CD4-positive, CD25-positive, alpha-beta regulatory T cell (primary cell): ENCODE results near the gene SH3RF2. TPM values are rescaled to one million over a fixed set of nuclear protein-coding genes. Genes with fewer than 3 reads are reported as not detected.
A peak's percentile ranks its signal among the peaks of the same experiment; 100 is the strongest.
"Not testable (repeated sequence)": the region's sequence is repeated elsewhere in the genome, so short reads cannot be mapped to it uniquely, and the experiment has no call there.

Experiments used
- ATAC-seq, 2 donors: fragments of 150-1000 bp; cut with Tn5 transposase; one replicate each; pipeline ENCODE4 v1.10.0; 2021; ENCODE audit warnings: low read depth in 2 of 2, moderate number of reproducible peaks in 2 of 2, moderate library complexity in 1 of 2
- DNase-seq, 3 donors: peaks; one replicate each; pipeline versions ENCODE4 v3.0.0 to v3.0.0-alpha.2; 2012 to 2022; ENCODE audit warnings: mixed read lengths in 1 of 3
- H3K27ac ChIP-seq: one replicate; pipeline ENCODE4 v1.7.0; 2013; ENCODE audit warnings: mild to moderate bottlenecking, low read length; ENCODE audit not compliant: insufficient read depth, poor library complexity, severe bottlenecking
- H3K27me3 ChIP-seq: one replicate; pipeline ENCODE4 v1.7.0; 2013; ENCODE audit warnings: low read length; ENCODE audit not compliant: control insufficient read depth, insufficient read depth
- H3K36me3 ChIP-seq: one replicate; pipeline ENCODE4 v1.7.0; 2013; ENCODE audit warnings: mild to moderate bottlenecking, low read length, moderate library complexity; ENCODE audit not compliant: control insufficient read depth, insufficient read depth
- H3K4me1 ChIP-seq: 2 replicates; pipeline ENCODE4 v1.7.0; 2013; ENCODE audit warnings: mild to moderate bottlenecking, low read length; ENCODE audit not compliant: insufficient read depth, control insufficient read depth, poor library complexity, severe bottlenecking
- H3K4me3 ChIP-seq: one replicate; pipeline ENCODE4 v1.7.0; 2013; ENCODE audit warnings: low read depth, mild to moderate bottlenecking, low read length, moderate library complexity
- H3K9me3 ChIP-seq, 2 experiments: 1 replicate in 1 of 2; 2 replicates in 1 of 2; pipeline ENCODE4 v1.7.0; 2013; ENCODE audit warnings: low read length in 2 of 2, mild to moderate bottlenecking in 1 of 2, moderate library complexity in 1 of 2; ENCODE audit not compliant: control insufficient read depth in 2 of 2
- H3K27ac Mint-ChIP-seq, 3 donors: one replicate each; pipeline ENCODE4 v1.8.0; 2020 to 2022; ENCODE audit warnings: mild to moderate bottlenecking in 3 of 3, mixed read lengths in 3 of 3, moderate library complexity in 2 of 3
- H3K27me3 Mint-ChIP-seq: one replicate; pipeline ENCODE4 v1.8.0; 2022; ENCODE audit warnings: mild to moderate bottlenecking, mixed read lengths
- H3K36me3 Mint-ChIP-seq: one replicate; pipeline ENCODE4 v1.8.0; 2020; ENCODE audit warnings: mixed read lengths
- H3K4me1 Mint-ChIP-seq, 4 donors: one replicate each; pipeline ENCODE4 v1.8.0; 2020 to 2022; ENCODE audit warnings: mixed read lengths in 4 of 4, mild to moderate bottlenecking in 1 of 4
- H3K4me3 Mint-ChIP-seq, 4 donors: one replicate each; pipeline ENCODE4 v1.8.0; 2020 to 2022; ENCODE audit warnings: mild to moderate bottlenecking in 4 of 4, mixed read lengths in 4 of 4, moderate library complexity in 3 of 4
- H3K9me3 Mint-ChIP-seq, 7 donors: one replicate each; pipeline ENCODE4 v1.8.0; 2020 to 2022; ENCODE audit warnings: mixed read lengths in 7 of 7, mild to moderate bottlenecking in 3 of 7, moderate library complexity in 2 of 7
- polyA plus RNA-seq, 4 donors: library from polyadenylated mRNA; unstranded; fragments of 300-500 nt; fragmentation: Illumina TruSeq; gene quantifications; one replicate each; pipeline ENCODE4 v1.2.3, GENCODE V29; 2021
- total RNA-seq: library from RNA; stranded (reverse); gene quantifications from one replicate; pipeline ENCODE4 v1.2.3, GENCODE V29; 2022

SH3RF2 gene
- total and polyA plus RNA-seq, 5 donors from 2014 or later, result 0.52 to 4.5 (median 0.70) TPM; not detected in 1

GRCh38 chr5:146091881-146092280, 155.5 kb downstream of the SH3RF2 start:
- ATAC-seq (no peak), DNase-seq (no peak)
- Mint-ChIP-seq H3K4me3 (no peak overlapping the region), H3K4me1 (no peaks in the 10 kb centered on the region), H3K27ac (no peak overlapping the region), H3K9me3 (no peaks in the 10 kb centered on the region), H3K36me3 (peaks cover 3% of the 10 kb centered on the region), H3K27me3 (peaks cover 4% of the 10 kb centered on the region)
- Histone ChIP-seq H3K27ac (no peak overlapping the region), H3K4me3 (no peak overlapping the region), H3K9me3 (no peaks in the 10 kb centered on the region), H3K27me3 (no peaks in the 10 kb centered on the region), H3K36me3 (no peaks in the 10 kb centered on the region), H3K4me1 (no peaks in the 10 kb centered on the region)

- H3K4me3 ChIP-seq, result no peak overlapping the region
- no peak for ATAC-seq
- DNase-seq, result no peak
- no peaks in the 10 kb centered on the region for H3K27me3 ChIP-seq
- Mint-ChIP-seq H3K27ac (no peak overlapping the region), H3K27me3 (no peaks in the 10 kb centered on the region), H3K4me3 (no peak overlapping the region), H3K4me1 (no peaks in the 10 kb centered on the region), H3K9me3 (no peaks in the 10 kb centered on the region), H3K36me3 (peaks cover 7% of the 10 kb centered on the region)
- no peaks in the 10 kb centered on the region for H3K9me3 ChIP-seq
- H3K27ac ChIP-seq, result no peak overlapping the region
- H3K36me3 ChIP-seq, result no peaks in the 10 kb centered on the region
- H3K4me1 ChIP-seq, result no peaks in the 10 kb centered on the region
These were observed 161.7 kb downstream of the SH3RF2 start for GRCh38 chr5:146098047-146098446.

DNA sequence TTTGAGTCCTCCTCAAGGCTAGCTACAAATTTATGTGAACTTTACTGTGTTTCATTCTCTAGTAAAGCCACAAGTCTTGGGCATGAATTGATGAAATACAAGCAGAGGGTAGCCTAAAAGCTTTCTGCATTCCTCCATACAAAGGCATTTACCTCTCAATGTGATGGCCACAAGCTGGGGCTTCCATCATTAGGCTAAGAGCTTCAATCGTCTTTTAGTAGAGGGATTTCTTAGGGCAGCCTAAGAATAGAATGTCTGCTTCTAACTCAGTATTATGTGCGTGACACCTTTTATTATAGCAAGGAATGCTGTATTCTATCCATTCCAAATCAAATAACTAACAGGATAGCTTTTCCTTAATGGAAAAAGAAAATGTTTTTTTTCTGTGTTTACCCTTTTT, 165.3 kb downstream of the SH3RF2 start:
- Histone ChIP-seq H3K27me3 (no peaks in the 10 kb centered on the region), H3K9me3 (no peaks in the 10 kb centered on the region), H3K4me3 (no peak overlapping the region), H3K27ac (no peak overlapping the region), H3K36me3 (no peaks in the 10 kb centered on the region), H3K4me1 (no peaks in the 10 kb centered on the region)
- Mint-ChIP-seq H3K4me1 (peaks cover 0 to 5% (median 0%) of the 10 kb centered on the region in 4 donors), H3K36me3 (peaks cover 16% of the 10 kb centered on the region), H3K27ac (no peak overlapping the region), H3K9me3 (peaks cover 0 to 1% (median 0%) of the 10 kb centered on the region in 7 donors), H3K27me3 (no peaks in the 10 kb centered on the region), H3K4me3 (no peak overlapping the region)
- ATAC-seq (no peak), DNase-seq (no peak)

DNA sequence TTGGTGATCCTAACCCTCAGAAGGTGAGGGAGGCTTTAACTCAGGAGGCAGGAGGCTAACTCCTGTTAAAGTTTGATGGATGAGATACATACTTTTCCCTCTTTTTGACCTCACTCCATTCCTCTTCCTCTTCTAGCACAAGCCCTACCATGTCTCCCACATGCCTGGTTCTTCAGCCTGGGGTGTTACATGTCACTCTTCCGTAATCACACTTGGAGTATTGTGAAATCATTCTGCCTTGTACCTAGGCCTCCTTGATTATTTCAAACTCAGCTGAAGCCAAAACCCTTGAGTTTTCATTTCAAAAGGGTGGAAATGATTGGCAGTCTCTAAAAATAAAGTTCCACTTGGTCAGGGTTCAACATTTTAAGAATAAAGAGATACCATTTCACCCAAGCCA, 167.2 kb downstream of the SH3RF2 start:
- ATAC-seq (no peak), DNase-seq (no peak)
- Histone ChIP-seq H3K9me3 (no peaks in the 10 kb centered on the region), H3K27me3 (no peaks in the 10 kb centered on the region), H3K4me1 (no peaks in the 10 kb centered on the region), H3K27ac (no peak overlapping the region), H3K36me3 (no peaks in the 10 kb centered on the region), H3K4me3 (no peak overlapping the region)
- Mint-ChIP-seq H3K9me3 (peaks cover 0 to 1% (median 0%) of the 10 kb centered on the region in 7 donors), H3K36me3 (peaks cover 12% of the 10 kb centered on the region), H3K4me3 (no peak overlapping the region), H3K27me3 (no peaks in the 10 kb centered on the region), H3K4me1 (peaks cover 0 to 5% (median 0%) of the 10 kb centered on the region in 4 donors), H3K27ac (peak overlapping the region in 1 of 3 donors; percentile 17)

GRCh38 chr5:146105477-146105876, 169.1 kb downstream of the SH3RF2 start, which contains the start of gene PLAC8L1:
Gene PLAC8L1, minus strand, starts transcription at chr5:146105577. Its CDS starts 1,266 bp downstream, at chr5:146104311.
- Histone ChIP-seq H3K27me3 (no peaks in the 10 kb centered on the region), H3K36me3 (no peaks in the 10 kb centered on the region), H3K4me1 (no peaks in the 10 kb centered on the region), H3K4me3 (no peak within 1 kb of the TSS), H3K9me3 (no peaks in the 10 kb centered on the region), H3K27ac (no peak within 1 kb of the TSS)
- H3K36me3 Mint-ChIP-seq, result peaks cover 11% of the 10 kb centered on the region
- ATAC-seq (no peak), DNase-seq (no peak)
- H3K27ac Mint-ChIP-seq, result peak within 1 kb of the TSS in 1 of 3 donors; percentile 16
- H3K9me3 Mint-ChIP-seq, result peaks cover 0 to 1% (median 0%) of the 10 kb centered on the region in 7 donors
- no peak within 1 kb of the TSS for H3K4me3 Mint-ChIP-seq
- H3K4me1 Mint-ChIP-seq, result peaks cover 0 to 8% (median 0%) of the 10 kb centered on the region in 4 donors
- no peaks in the 10 kb centered on the region for H3K27me3 Mint-ChIP-seq

DNA sequence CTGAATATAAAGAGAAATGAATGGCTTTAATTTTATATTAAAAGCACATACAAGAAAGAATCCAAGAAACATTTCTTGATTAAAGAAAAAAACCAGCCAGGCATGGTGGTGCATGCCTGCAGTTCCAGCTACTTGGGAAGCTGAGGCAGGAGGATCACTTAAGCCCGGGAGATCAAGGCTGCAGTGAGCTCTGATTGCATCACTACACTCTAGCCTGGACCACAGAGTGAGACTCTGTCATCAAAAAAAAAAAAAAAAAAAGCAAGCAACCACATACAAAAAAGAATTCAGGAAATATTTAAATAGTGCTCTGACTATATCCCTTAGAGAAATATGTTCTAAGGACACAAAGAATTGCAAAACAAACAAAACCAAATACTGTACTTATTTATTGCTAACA, 171.5 kb downstream of the SH3RF2 start:
- peaks cover 12% of the 10 kb centered on the region for H3K36me3 ChIP-seq
- H3K36me3 Mint-ChIP-seq, result peaks cover 21% of the 10 kb centered on the region
- H3K4me1 Mint-ChIP-seq, result peaks cover 0 to 8% (median 0%) of the 10 kb centered on the region in 4 donors
- H3K4me1 ChIP-seq, result no peaks in the 10 kb centered on the region
- H3K4me3 ChIP-seq, result no peak overlapping the region
- H3K4me3 Mint-ChIP-seq, result no peak overlapping the region
- peaks cover 0 to 1% (median 0%) of the 10 kb centered on the region in 7 donors for H3K9me3 Mint-ChIP-seq
- no peaks in the 10 kb centered on the region for H3K27me3 ChIP-seq
- no peaks in the 10 kb centered on the region for H3K9me3 ChIP-seq
- ATAC-seq (no peak), DNase-seq (no peak)
- H3K27me3 Mint-ChIP-seq, result no peaks in the 10 kb centered on the region
- H3K27ac Mint-ChIP-seq, result no peak overlapping the region
- no peak overlapping the region for H3K27ac ChIP-seq

DNA sequence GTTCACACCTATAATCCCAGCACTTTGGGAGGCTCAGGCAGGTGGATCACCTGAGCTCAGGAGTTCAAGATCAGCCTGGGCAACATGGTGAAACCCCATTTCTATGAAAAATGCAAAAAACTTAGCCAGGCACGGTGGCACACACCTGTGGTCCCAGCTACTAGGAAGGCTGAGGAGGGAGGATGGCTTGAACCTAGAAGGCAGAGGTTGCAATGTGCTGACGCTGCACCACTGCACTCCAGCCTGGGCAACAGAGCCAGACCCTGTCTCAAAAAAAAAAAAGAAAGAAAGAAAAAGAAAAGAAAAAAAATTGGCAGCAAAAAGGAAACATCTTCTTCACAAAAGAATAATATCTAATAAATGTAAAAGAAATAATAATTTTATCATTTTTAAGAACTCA, 172.5 kb downstream of the SH3RF2 start:
- not testable (repeated sequence) for H3K9me3 ChIP-seq, H3K27me3 ChIP-seq, H3K4me1 Mint-ChIP-seq, H3K4me3 ChIP-seq, H3K4me3 Mint-ChIP-seq, DNase-seq, H3K4me1 ChIP-seq, ATAC-seq, H3K27ac ChIP-seq, H3K9me3 Mint-ChIP-seq, H3K27me3 Mint-ChIP-seq, H3K27ac Mint-ChIP-seq
- H3K36me3 Mint-ChIP-seq, result peaks cover 18% of the 10 kb centered on the region
- peaks cover 19% of the 10 kb centered on the region for H3K36me3 ChIP-seq

DNA sequence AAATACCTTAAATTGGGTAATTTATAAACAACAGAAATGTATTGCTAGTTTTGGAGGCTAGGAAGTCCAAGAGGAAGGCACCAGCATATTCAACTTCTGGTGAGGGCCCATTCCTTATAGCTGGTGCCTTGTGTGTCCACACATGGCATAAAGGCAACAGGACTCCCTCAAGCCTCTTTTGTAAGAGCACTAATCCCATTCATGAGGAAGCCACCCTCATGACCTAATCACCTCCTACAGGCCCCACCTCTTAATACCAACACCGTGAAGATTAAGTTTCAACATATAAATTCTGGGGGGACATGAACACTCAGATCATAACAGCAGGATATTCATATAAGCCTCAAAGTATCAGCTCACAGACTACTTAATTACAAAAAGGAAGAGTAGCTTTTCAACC, 173.0 kb downstream of the SH3RF2 start:
- peaks cover 15% of the 10 kb centered on the region for H3K36me3 Mint-ChIP-seq
- H3K27me3 ChIP-seq, result no peaks in the 10 kb centered on the region
- no peak for ATAC-seq
- no peaks in the 10 kb centered on the region for H3K27me3 Mint-ChIP-seq
- no peak for DNase-seq
- no peak overlapping the region for H3K4me3 Mint-ChIP-seq
- peaks cover 0 to 8% (median 0%) of the 10 kb centered on the region in 4 donors for H3K4me1 Mint-ChIP-seq
- no peak overlapping the region for H3K4me3 ChIP-seq
- no peaks in the 10 kb centered on the region for H3K9me3 Mint-ChIP-seq
- H3K36me3 ChIP-seq, result peaks cover 24% of the 10 kb centered on the region
- H3K9me3 ChIP-seq, result no peaks in the 10 kb centered on the region
- H3K4me1 ChIP-seq, result no peaks in the 10 kb centered on the region
- H3K27ac ChIP-seq, result no peak overlapping the region
- peak overlapping the region in 1 of 3 donors; percentile 5 for H3K27ac Mint-ChIP-seq
